Activated T-cell treated with anti-CD3 and anti-CD28 coated beads, Interleukin-2, amount 50 U/mL, for 4 hours (primary cell): ENCODE results near the gene EVI5. TPM values are rescaled to one million over a fixed set of nuclear protein-coding genes. Genes with fewer than 3 reads are reported as not detected.
"Not testable (repeated sequence)": the region's sequence is repeated elsewhere in the genome, so short reads cannot be mapped to it uniquely, and the experiment has no call there.

Experiments used
- ATAC-seq, 2 donors: fragments of 200-7000 bp; cut with Tn5 transposase; one replicate each; pipeline ENCODE4 v1.10.0; 2021
- DNase-seq: peaks from one replicate; pipeline ENCODE4 v3.0.0-alpha.2; 2020
- H3K27me3 Mint-ChIP-seq: one replicate; pipeline ENCODE4 v1.8.0; 2021; ENCODE audit warnings: low read depth, mixed read lengths
- H3K36me3 Mint-ChIP-seq: one replicate; pipeline ENCODE4 v1.8.0; 2022; ENCODE audit warnings: mixed read lengths; ENCODE audit not compliant: insufficient read depth
- H3K4me1 Mint-ChIP-seq: one replicate; pipeline ENCODE4 v1.8.0; 2021; ENCODE audit warnings: low read depth, mixed read lengths
- H3K4me3 Mint-ChIP-seq: one replicate; pipeline ENCODE4 v1.8.0; 2021; ENCODE audit warnings: mild to moderate bottlenecking, moderate library complexity, mixed read lengths
- H3K9me3 Mint-ChIP-seq: one replicate; pipeline ENCODE4 v1.8.0; 2021; ENCODE audit warnings: mixed read lengths
- total RNA-seq, 3 donors: library from RNA; stranded (reverse); gene quantifications; one replicate each; pipeline ENCODE4 v1.2.1, GENCODE V29; 2021

EVI5 gene
- total RNA-seq, 3 donors from 2014 or later = 28.7 to 32.9 (median 29.8) TPM

DNA sequence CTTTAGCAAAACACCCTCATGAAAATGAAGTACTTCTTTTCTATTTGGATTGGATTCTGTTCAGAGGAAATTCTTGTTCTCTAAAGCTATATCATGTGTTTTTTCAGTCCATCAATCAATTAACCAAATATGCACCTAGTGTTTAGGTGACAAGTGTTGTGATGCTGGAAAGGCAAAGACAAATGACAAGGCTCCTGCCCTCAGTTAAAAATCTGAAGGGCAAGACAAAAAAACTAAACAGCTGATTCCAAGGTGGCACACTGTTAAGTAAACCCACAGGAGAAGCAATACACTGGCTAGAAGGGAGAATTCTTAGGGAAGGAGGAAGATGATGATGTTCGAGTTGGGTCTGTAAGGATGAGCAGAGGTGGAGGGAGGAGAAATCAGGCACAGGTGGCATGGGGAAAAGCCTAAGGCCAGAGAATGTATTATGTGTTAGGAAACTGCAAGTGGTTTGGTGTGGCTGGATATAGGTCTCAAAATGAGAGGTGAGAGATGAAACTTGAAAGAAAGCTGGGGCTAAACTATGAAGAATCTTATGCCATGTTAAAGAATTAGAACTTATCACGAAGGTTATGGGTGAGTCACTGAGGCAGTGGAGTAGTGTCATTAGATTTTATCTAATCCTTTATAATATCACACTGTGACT, 246.4 kb downstream of the EVI5 start:
- Mint-ChIP-seq H3K4me3 (peak overlapping the region; percentile 62), H3K36me3 (peaks cover 24% of the 10 kb centered on the region)
- peak; percentile 68 to 77 for ATAC-seq

DNA sequence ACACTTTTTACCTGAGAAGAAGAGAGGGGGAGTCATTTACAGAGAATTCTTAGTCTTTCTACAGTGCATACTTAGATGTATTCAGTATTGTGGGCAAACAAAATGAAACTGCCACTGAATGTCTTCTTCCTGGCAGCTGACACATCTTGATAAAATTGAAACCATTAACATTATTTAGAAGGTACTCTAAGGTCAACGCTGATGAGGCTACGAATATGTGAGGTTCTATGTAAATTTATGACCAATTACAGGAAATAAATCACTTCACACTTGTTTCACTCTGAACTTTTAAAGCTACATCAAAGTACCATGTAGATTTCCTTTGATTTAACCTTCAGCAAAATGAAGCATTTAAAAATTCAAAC, 246.9 kb downstream of the EVI5 start:
- H3K27me3 Mint-ChIP-seq = no peaks in the 10 kb centered on the region
- H3K4me3 Mint-ChIP-seq = peak overlapping the region; percentile 62
- ATAC-seq = peak; percentile 49 to 56
- H3K4me1 Mint-ChIP-seq = peaks cover 68% of the 10 kb centered on the region
- H3K9me3 Mint-ChIP-seq = no peaks in the 10 kb centered on the region
- peaks cover 23% of the 10 kb centered on the region for H3K36me3 Mint-ChIP-seq
- no peak for DNase-seq

More for the DNA sequence above, 246.4 kb downstream of the EVI5 start:
- no peaks in the 10 kb centered on the region for H3K27me3 Mint-ChIP-seq
- DNase-seq = no peak
- H3K4me1 Mint-ChIP-seq = peaks cover 68% of the 10 kb centered on the region
- no peaks in the 10 kb centered on the region for H3K9me3 Mint-ChIP-seq

DNA sequence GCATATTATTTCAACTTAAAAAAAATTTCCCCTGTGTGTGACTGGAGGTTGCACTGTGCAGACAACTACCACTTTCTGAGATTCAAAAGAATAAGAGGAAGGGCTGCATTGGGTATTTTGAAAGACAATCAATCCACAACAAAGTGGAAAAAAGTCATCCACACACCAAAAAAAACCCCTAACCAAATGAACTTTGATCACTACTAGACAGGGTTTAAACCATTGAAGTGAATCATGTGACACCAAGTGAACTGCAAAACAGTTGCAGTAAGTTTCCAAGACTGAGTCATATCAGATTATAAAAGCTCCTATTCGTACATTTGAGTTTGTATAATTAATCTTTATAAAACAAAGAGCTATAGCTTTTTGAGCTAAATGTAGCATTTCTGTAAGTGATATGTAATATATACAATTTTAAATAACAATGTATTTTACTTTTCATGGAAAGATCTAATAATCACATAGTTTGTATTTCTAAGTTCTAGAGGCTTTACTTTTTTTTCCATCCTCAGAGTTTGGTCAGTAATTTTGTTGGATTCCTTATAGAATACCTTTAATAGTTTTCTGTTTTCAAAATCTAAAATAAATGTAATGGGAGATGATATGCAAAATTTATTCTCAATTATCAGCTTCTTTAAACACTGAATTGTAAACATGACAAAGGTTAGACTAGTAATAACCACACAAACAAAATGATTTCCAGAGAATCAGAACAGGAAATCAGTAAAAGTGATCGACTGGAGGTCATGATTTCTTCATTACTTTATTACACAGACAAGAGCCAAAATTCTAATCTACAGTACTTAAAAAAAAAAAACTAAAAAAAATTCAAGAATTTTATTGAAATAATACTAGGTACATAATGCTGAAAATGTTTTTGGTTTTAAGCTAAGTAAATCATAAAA, 247.7 kb downstream of the EVI5 start:
- H3K4me3 Mint-ChIP-seq = peak overlapping the region; percentile 59
- ATAC-seq = peak; percentile 57 to 65
- peaks cover 24% of the 10 kb centered on the region for H3K36me3 Mint-ChIP-seq
- H3K9me3 Mint-ChIP-seq = no peaks in the 10 kb centered on the region
- H3K27me3 Mint-ChIP-seq = no peaks in the 10 kb centered on the region
- DNase-seq = no peak
- peaks cover 72% of the 10 kb centered on the region for H3K4me1 Mint-ChIP-seq

DNA sequence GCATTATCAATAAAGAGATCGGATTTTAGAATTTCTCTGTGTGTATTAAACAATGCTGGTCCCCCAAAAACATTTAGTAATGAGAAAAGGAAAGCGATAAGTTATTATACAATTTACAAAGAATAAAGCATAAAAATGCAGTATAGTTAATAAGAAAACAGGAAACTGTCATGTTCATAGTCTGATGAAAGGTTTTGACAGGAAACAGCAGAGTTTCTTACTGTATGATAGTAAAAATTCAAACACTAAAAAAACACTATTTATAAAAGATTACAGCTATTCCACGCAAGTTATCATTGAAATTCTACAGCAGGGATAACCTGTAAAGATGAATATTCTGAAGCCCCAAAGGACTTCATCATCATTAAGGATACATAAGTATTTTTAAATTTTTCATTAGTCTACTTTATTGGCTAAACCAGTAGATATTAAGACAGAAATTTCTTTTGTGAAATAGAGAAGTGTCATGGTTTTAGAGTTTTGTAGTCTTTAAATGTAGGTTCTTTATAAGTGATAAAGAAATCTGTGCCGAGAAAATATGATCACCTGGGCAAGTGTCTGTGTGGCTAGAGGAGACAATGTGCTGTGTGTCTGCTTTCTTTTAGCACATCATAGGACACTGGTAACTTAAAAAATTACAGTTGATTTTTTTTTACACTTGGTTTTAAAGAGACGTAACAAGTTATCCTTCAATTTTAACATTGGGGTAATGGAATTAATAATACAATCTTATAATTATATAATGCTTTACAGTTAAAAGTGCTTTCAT, 248.5 kb downstream of the EVI5 start:
- DNase-seq (no peak), ATAC-seq (no peak)

DNA sequence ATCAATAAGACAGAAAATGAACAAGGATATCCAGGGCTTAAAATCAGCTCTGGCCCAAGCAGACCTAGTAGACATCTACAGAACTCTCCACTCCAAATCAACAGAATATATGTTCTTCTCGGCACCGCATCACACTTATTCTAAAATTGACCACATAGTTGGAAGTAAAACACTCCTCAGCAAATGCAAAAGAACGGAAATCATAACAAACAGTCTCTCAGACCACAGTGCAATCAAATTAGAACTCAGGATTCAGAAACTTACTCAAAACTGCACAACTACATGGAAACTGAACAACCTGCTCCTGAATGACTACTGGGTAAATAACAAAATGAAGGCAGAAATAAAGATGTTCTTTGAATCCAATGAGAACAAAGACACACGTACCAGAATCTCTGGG, 252.5 kb downstream of the EVI5 start:
- H3K4me3 Mint-ChIP-seq = peak overlapping the region; percentile 54
- not testable (repeated sequence) for ATAC-seq

More for the DNA sequence above, 248.5 kb downstream of the EVI5 start:
- Mint-ChIP-seq H3K9me3 (no peaks in the 10 kb centered on the region), H3K36me3 (peaks cover 24% of the 10 kb centered on the region), H3K27me3 (no peaks in the 10 kb centered on the region), H3K4me3 (peak overlapping the region; percentile 59), H3K4me1 (peaks cover 80% of the 10 kb centered on the region)

DNA sequence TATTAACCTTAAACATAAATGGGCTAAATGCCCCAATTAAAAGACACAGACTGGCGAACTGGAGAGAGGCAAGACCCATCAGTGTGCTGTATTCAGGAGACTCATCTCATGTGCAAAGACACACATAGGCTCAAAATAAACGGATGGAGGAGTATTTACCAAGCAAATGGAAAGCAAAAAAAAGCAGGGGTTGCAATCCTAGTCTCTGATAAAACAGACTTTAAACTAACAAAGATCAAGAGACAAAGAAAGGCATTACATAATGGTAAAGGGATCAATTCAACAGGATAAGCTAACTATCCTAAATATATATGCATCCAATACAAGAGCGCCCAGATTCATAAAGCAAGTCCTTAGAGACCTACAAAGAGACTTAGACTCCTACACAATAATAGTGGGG, 253.0 kb downstream of the EVI5 start:
- H3K36me3 Mint-ChIP-seq = peaks cover 29% of the 10 kb centered on the region
- H3K4me3 Mint-ChIP-seq = peak overlapping the region; percentile 54
- H3K4me1 Mint-ChIP-seq = peaks cover 63% of the 10 kb centered on the region
- H3K27me3 Mint-ChIP-seq, H3K9me3 Mint-ChIP-seq, DNase-seq, ATAC-seq: not testable (repeated sequence)

More for the DNA sequence above, 252.5 kb downstream of the EVI5 start:
- not testable (repeated sequence) for H3K27me3 Mint-ChIP-seq, H3K9me3 Mint-ChIP-seq, DNase-seq
- H3K36me3 Mint-ChIP-seq = peaks cover 28% of the 10 kb centered on the region
- peaks cover 63% of the 10 kb centered on the region for H3K4me1 Mint-ChIP-seq

DNA sequence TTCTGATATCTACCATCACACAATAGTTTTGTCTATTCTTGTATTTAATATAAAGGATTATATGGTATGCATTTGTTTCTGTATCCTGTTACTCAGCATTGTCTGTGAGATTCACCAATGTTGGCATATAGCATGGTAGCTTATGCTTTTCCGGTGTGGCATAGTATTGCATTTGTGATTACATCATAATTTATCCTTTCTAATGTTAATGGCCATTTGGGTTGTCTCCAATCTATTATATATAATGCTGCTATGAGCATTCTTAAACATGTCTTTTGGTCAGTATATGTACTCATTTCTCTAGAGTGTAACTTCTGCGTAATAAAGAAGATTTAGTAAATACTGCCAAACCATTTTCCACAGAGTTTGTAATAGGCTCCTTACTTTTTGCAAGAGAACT, 257.2 kb downstream of the EVI5 start:
- Mint-ChIP-seq H3K36me3 (peaks cover 25% of the 10 kb centered on the region), H3K9me3 (peaks cover 6% of the 10 kb centered on the region), H3K4me3 (no peak overlapping the region), H3K27me3 (no peaks in the 10 kb centered on the region), H3K4me1 (peaks cover 23% of the 10 kb centered on the region)
- DNase-seq (no peak), ATAC-seq (no peak)

DNA sequence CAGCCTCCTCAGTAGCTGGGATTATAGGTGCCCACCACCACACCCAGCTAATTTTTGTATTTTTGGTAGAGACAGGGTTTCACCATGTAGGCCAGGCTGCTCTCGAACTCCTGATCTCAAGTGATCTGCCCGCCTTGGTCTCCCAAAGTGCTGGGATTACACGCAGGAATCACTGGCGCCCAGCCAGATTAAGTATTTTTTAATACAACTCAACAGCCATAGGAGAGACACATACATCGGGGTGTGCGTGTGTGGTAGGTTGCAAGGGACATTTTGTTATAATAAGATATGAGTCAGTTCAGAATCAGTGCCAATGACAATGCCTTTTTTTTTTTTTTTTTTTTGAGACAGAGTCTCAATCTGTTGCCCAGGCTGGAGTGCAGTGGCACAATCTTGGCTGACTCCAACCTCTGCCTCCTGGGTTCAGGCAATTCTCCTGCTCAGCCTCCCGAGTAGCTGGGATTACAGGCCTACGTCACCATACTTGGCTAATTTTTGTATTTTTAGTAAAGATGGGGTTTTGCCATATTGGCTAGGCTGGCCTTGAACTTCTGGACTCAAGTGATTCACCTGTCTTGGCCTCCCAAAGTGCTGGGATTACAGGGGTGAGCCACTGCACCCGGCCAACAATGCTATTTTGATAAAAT, 259.8 kb downstream of the EVI5 start:
- peaks cover 14% of the 10 kb centered on the region for H3K36me3 Mint-ChIP-seq
- DNase-seq, ATAC-seq, H3K4me1 Mint-ChIP-seq, H3K9me3 Mint-ChIP-seq, H3K27me3 Mint-ChIP-seq, H3K4me3 Mint-ChIP-seq: not testable (repeated sequence)

DNA sequence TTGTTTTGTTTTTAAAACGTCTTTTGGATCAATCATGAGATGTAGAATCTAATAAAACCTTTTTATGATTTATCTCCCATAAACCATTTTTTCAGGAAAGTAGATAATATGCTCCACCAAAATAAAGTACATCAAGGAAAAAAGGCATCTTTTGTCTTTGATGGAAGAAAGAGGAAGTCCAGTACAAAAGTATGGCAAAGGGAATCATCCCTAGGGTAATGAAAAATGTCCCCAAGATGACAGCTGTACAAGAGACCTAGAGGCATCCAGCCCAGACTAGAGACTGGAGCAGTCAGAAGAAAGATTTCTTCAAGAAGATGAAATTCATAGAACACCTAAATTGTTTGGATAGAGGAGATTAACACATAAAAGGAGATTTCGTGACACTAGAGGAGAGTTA, 265.9 kb downstream of the EVI5 start:
- no peak overlapping the region for H3K4me3 Mint-ChIP-seq
- no peak for ATAC-seq
- H3K27me3 Mint-ChIP-seq = no peaks in the 10 kb centered on the region
- H3K4me1 Mint-ChIP-seq = no peaks in the 10 kb centered on the region
- no peaks in the 10 kb centered on the region for H3K9me3 Mint-ChIP-seq
- H3K36me3 Mint-ChIP-seq = peaks cover 11% of the 10 kb centered on the region
- no peak for DNase-seq

DNA sequence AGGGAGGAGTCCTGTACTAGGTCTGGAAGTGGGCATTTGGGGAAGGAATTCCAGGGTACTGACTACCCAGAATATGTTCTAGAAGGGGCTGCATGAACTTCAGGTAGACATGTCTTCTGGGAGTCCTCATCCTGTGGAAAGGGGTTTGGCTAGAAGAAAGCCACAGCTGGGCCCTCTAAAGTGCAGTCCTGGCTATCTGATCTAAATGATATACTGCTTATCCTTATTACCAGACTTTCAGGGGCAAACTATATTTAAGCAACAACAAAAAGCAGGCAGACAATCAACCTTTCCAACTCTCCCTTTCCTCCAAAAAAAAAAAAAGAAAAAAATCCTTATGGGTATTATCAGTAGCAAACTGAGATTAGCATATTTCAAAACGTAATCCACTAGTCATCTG, 268.3 kb downstream of the EVI5 start:
- H3K27me3 Mint-ChIP-seq = no peaks in the 10 kb centered on the region
- ATAC-seq (no peak), DNase-seq (no peak)
- H3K4me3 Mint-ChIP-seq = no peak overlapping the region
- no peaks in the 10 kb centered on the region for H3K4me1 Mint-ChIP-seq
- H3K9me3 Mint-ChIP-seq = no peaks in the 10 kb centered on the region
- H3K36me3 Mint-ChIP-seq = peaks cover 14% of the 10 kb centered on the region

DNA sequence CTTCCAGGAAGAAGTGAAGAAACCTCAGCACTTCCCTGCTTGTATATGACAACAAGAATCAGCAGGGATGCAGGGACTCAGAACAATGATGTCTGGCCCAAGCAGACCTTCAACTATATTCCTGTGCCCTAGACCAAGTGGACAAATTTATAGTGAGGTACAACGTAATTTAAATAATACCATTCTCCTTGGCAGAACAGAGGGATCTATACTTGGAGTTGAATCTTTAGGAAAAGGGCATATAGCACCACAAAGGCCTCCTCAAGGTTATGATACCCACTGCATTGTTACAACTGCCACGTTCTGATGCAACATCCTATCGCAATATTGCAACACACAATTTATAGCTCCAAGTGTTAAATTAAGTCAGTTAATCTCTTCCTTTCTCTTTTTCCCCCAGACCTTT, 269.1 kb downstream of the EVI5 start:
- Mint-ChIP-seq H3K27me3 (no peaks in the 10 kb centered on the region), H3K36me3 (peaks cover 14% of the 10 kb centered on the region), H3K9me3 (no peaks in the 10 kb centered on the region), H3K4me3 (no peak overlapping the region), H3K4me1 (no peaks in the 10 kb centered on the region)
- ATAC-seq (no peak), DNase-seq (no peak)

DNA sequence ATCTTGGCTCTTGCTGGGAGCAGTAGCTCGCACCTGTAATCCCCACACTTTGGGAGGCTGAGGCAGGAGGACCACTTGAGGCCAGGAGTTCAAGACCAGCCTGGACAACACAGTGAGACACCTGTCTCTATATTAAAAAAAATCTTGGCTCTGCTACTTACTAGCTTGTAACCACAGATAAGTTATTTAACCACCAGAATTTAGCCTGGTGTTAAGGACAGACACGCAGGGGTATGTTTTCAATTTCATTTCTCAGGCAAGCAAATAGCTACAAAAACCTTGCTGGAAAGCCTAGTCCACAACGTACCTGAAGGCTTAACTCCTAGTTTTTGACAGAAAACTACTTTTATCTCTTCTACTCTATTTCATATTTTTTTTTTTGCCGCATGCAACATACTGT, 273.4 kb downstream of the EVI5 start:
- no peak for DNase-seq
- ATAC-seq = no peak
- Mint-ChIP-seq H3K4me3 (no peak overlapping the region), H3K9me3 (no peaks in the 10 kb centered on the region), H3K4me1 (no peaks in the 10 kb centered on the region), H3K27me3 (no peaks in the 10 kb centered on the region), H3K36me3 (peaks cover 9% of the 10 kb centered on the region)

DNA sequence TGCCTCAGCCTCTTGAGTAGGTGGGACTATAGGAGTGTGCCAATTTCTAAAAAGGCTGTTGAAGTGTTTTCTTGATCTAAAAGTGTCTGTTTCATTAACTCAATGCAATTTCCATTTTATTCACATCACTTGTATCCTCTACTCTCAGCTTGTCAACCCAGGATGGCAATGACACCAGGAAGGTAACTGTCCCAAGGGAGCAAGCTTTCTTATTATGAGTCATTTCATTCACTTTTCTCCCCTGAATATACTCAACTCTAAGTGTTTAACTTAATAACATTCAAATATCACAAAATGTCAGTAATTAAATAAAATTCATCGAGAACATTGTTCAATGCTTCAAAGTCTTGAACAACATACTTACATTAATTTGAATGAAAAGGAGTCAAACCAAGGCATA, 275.3 kb downstream of the EVI5 start:
- H3K9me3 Mint-ChIP-seq = peaks cover 4% of the 10 kb centered on the region
- no peaks in the 10 kb centered on the region for H3K27me3 Mint-ChIP-seq
- H3K4me3 Mint-ChIP-seq = no peak overlapping the region
- no peak for ATAC-seq
- no peak for DNase-seq
- peaks cover 3% of the 10 kb centered on the region for H3K36me3 Mint-ChIP-seq
- no peaks in the 10 kb centered on the region for H3K4me1 Mint-ChIP-seq
